Measurements from ENCODE around the gene MYBPC1. TPM values are rescaled to one million over a fixed set of nuclear protein-coding genes. Genes with fewer than 3 reads are reported as not detected.

MYBPC1 gene
- total and polyA plus RNA-seq, 2 of the 13 experiments (the other 11 are each of a cell fraction or from before 2014, with no cell fraction given): 0.31 to 0.53 TPM

GRCh38 chr12:101616027-101616494 lies 21.3 kb downstream of the MYBPC1 start (continued):
- TF ChIP-seq PAXIP1 (CRISPR knock-in tag; conservative IDR thresholded peaks at IDR 0.05): peak; percentile 72
- TF ChIP-seq NFRKB (IDR thresholded peaks at IDR 0.05): no peak
- TF ChIP-seq HIC2 (CRISPR knock-in tag; IDR thresholded peaks at IDR 0.05; ENCODE audit: low read depth): no peak
- TF ChIP-seq BCL6 (CRISPR knock-in tag; IDR thresholded peaks at IDR 0.05): peak; percentile 55; the same call in 1 of the 2 replicates
- no peak for TF ChIP-seq ZNF382 (CRISPR knock-in tag; IDR thresholded peaks at IDR 0.05; ENCODE audit: borderline replicate concordance)
- no peak for TF ChIP-seq ZC3H4 (CRISPR knock-in tag; IDR thresholded peaks at IDR 0.05; ENCODE audit: borderline replicate concordance)
- TF ChIP-seq HES4 (CRISPR knock-in tag; IDR thresholded peaks at IDR 0.05; ENCODE audit: borderline replicate concordance): no peak
- TF ChIP-seq CREB1 (IDR thresholded peaks at IDR 0.05): no peak
- TF ChIP-seq CREB1 (CRISPR knock-in tag; IDR thresholded peaks at IDR 0.05): 0 out of 2 replicates have a peak, but pooled peaks have one; percentile 52
- no peak for TF ChIP-seq SRSF1 (optimal IDR thresholded peaks at IDR 0.05; ENCODE audit: low read depth, low read length)
- no peak for TF ChIP-seq MIXL1 (CRISPR knock-in tag; IDR thresholded peaks at IDR 0.05)
- no peak for TF ChIP-seq STAT5B (CRISPR knock-in tag; IDR thresholded peaks at IDR 0.05)
- TF ChIP-seq RCOR2 (CRISPR knock-in tag; IDR thresholded peaks at IDR 0.05): peak; percentile 87
- TF ChIP-seq USF2 (IDR thresholded peaks at IDR 0.05; ENCODE audit: low read depth, low read length): no peak
- TF ChIP-seq USF2 (CRISPR knock-in tag; IDR thresholded peaks at IDR 0.05; ENCODE audit: borderline replicate concordance): no peak
- no peak for TF ChIP-seq ZBTB1 (CRISPR knock-in tag; IDR thresholded peaks at IDR 0.05; ENCODE audit: borderline replicate concordance)
- peak; percentile 85 for TF ChIP-seq NFIC (IDR thresholded peaks at IDR 0.05; ENCODE audit: low read length)
- TF ChIP-seq NR0B2 (CRISPR knock-in tag; IDR thresholded peaks at IDR 0.05): no peak
- TF ChIP-seq ELF1 (CRISPR knock-in tag; IDR thresholded peaks at IDR 0.05): no peak
- 0 out of 2 replicates have a peak, but pooled peaks have one; percentile 36 for TF ChIP-seq NKX3-1 (CRISPR knock-in tag; IDR thresholded peaks at IDR 0.05)
- peak; percentile 98 for TF ChIP-seq CEBPG (CRISPR knock-in tag; IDR thresholded peaks at IDR 0.05)
- no peak for TF ChIP-seq ZNF333 (CRISPR knock-in tag; IDR thresholded peaks at IDR 0.05; ENCODE audit: borderline replicate concordance)
- no peak for TF ChIP-seq ZNF788 (CRISPR knock-in tag; IDR thresholded peaks at IDR 0.05; ENCODE audit: borderline replicate concordance)
- 0 out of 2 replicates have a peak, but pooled peaks have one; percentile 26 for TF ChIP-seq RFXANK (CRISPR knock-in tag; IDR thresholded peaks at IDR 0.05)
- 0 out of 2 replicates have a peak, but pooled peaks have one; percentile 19 for TF ChIP-seq MLX (CRISPR knock-in tag; IDR thresholded peaks at IDR 0.05)
